Measurements from ENCODE around the gene HOXA9.

The HOXA9 gene

GRCh38 chr7:27124902-27125689 lies 40.2 kb downstream of the HOXA9 start:
- DNase-seq: no peak

GRCh38 chr7:27124096-27124901 lies 41.0 kb downstream of the HOXA9 start:
- DNase-seq: peak; percentile 22

GRCh38 chr7:27123477-27124053 lies 41.8 kb downstream of the HOXA9 start:
- peak; percentile 39 for DNase-seq

GRCh38 chr7:27123007-27123476 lies 42.3 kb downstream of the HOXA9 start:
- peak; percentile 53 for DNase-seq

GRCh38 chr7:27122077-27122910 lies 43.0 kb downstream of the HOXA9 start:
- peak; percentile 27 for DNase-seq

- DNase-seq: no peak
Measured at GRCh38 chr7:27121684-27122076, 43.7 kb downstream of the HOXA9 start.

GRCh38 chr7:27119412-27119911 lies 45.9 kb downstream of the HOXA9 start:
- DNase-seq: no peak

GRCh38 chr7:27118580-27118979 lies 46.8 kb downstream of the HOXA9 start:
- peak; percentile 25 for DNase-seq

GRCh38 chr7:27117887-27118491 lies 47.3 kb downstream of the HOXA9 start:
- peak; percentile 22 for DNase-seq

- peak; percentile 41 for DNase-seq
Measured at GRCh38 chr7:27116962-27117886, 48.1 kb downstream of the HOXA9 start.

GRCh38 chr7:27116031-27116961 lies 49.0 kb downstream of the HOXA9 start:
- no peak for DNase-seq

- DNase-seq: no peak
Measured at GRCh38 chr7:27115221-27116026, 49.9 kb downstream of the HOXA9 start.

GRCh38 chr7:27114881-27115220 lies 50.5 kb downstream of the HOXA9 start:
- no peak for DNase-seq

GRCh38 chr7:27113991-27114769 lies 51.2 kb downstream of the HOXA9 start:
- DNase-seq: no peak

GRCh38 chr7:27112955-27113949 lies 52.1 kb downstream of the HOXA9 start:
- no peak for DNase-seq

Data from activated effector memory CD4-positive, alpha-beta T cell treated with anti-CD3 and anti-CD28 coated beads, Interleukin-2, amount 50 U/mL, for 16 hours (primary cell).